ENCODE data around the gene SLC13A4.

DNA sequence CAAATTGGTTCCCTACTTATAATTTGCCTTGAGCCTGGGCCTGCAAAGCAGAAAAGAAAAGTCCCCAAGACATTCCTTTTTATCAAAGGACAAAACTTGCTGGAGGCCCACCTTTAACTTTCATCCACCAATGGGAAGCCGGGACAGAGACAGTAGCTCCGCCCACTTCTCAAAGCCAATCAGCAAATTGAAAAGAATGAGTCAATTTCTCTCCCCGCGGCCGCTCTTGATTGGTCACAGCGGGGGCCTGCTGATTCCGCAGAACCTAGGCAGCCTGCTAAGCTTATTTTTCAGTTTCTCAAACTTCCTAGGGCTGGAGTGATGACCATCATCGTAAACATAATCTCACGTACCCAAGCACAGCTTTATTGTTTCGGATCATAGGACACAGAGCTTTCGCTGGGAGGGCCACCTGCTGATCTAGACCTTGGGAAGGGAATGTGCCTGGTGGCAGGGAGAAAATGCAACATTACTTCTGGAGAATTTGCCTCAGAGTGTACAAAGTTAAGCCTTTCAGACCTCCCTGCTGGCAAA lies at the start of gene SLC13A4:
- TF ChIP-seq, protein P1, sequence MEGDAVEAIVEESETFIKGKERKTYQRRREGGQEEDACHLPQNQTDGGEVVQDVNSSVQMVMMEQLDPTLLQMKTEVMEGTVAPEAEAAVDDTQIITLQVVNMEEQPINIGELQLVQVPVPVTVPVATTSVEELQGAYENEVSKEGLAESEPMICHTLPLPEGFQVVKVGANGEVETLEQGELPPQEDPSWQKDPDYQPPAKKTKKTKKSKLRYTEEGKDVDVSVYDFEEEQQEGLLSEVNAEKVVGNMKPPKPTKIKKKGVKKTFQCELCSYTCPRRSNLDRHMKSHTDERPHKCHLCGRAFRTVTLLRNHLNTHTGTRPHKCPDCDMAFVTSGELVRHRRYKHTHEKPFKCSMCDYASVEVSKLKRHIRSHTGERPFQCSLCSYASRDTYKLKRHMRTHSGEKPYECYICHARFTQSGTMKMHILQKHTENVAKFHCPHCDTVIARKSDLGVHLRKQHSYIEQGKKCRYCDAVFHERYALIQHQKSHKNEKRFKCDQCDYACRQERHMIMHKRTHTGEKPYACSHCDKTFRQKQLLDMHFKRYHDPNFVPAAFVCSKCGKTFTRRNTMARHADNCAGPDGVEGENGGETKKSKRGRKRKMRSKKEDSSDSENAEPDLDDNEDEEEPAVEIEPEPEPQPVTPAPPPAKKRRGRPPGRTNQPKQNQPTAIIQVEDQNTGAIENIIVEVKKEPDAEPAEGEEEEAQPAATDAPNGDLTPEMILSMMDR (conservative IDR thresholded peaks at IDR 0.05 in 1 of 2, IDR thresholded peaks at IDR 0.05 in 1 of 2; ENCODE audit: low read depth in 1 of 2, low read length in 2 of 2): no peak
- TF ChIP-seq EZH2 (IDR thresholded peaks at IDR 0.05; ENCODE audit: low read length, missing control alignments): no peak

Data from fibroblast of lung (primary cell).